ENCODE measurements around the gene RIPOR2.
"Not testable (repeated sequence)": the region's sequence is repeated elsewhere in the genome, so short reads cannot be mapped to it uniquely, and the experiment has no call there.

The RIPOR2 gene

DNA sequence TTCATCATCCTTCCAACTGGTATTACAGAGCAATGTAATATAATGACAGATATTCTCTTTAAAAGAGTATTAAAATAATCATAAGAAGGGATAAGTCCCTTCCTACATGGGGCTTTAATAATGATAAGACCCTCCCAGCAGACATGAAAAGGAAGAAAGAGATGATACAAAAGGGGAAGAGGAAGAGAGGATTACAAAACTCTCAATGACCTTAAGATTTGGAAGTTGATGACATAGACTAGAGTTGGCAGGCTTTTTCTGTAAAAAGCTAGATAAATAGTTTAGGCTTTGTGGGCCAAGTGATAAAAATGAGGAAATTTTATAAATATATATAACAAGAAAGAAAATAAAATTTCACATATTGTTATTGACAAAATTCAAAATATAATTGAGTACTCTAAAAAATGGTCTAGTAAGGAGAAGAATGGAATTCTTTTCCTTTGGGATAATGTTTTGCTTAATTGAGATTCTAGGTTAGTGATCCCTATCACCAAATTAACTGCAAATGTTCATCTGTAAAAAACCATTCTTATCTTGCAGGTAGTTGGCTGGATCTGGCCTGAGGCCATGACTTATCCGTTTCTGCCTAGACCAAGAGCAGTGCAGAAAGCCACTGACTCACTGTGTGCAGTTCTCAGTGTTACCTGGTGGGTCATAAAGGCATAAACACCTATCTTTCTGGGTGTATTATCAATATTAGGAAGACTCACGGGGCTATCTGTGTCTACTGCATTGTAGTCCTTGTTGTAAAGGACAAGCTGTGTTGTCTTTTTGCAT lies 11.0 kb downstream of the RIPOR2 start:
- no peak for DNase-seq

DNA sequence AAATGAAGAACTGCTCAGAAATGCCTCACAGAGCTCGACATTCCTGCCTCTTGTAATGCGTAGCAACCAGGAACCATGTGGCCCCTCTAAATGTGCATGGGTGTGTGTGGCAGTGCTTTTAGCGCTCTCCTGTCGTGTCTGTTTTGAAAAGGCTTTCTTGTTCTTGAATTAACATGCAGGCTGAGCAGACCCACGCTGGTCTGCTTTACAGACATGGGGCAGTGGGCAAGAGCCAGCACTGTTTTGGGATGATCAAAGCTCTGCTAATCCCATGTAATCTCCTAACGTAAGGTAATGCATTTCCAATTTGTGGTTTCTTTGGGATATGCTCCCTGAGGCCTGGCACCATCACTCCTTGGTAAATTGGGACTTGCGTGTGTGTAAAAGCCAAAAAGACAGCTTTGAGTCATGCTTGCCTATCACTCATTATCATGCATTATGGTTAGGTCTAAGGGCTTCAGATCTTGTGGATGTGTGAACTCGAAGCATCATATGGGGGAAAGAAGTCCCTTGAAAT lies 11.8 kb downstream of the RIPOR2 start:
- no peak for DNase-seq

DNA sequence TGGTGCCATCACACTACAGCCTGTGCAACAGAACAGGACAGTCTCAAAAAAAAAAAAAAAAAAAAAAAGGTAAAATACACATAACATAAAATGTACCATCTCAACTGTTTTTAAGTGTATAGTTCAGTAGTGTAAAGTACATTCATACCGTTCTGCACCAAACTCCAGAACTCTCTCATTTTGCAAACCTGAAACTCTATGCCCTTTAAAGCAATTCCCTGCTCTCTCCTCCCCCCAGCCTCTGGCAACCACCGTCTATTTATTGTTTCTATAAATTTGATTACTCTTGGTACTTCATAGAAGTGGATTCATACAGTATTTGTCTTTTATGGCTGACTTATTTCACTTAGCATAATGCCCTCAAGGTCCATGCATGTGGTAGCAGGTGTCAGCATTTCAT lies 12.9 kb downstream of the RIPOR2 start:
- no peak for DNase-seq

GRCh38 chr6:24922170-24922569 lies 13.6 kb downstream of the RIPOR2 start:
- no peak for DNase-seq

DNA sequence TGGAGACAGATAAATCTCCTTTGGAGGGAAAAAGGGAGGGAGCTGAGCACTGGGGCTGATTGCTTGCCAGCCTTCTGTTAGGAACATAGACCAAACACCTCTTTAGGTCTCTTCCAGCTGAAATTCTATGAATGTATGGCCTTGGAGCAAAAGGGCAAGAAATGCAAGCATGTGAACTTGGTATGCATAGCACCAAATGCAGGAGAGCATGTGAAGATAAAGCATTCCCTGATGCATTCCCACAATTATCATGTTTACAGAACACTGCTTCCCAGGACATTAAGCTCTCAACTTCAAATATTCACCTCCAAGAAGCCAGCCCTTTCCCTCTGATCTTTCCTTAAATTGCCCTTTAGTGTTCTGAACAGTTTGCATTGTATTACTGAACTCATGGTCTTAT lies 15.6 kb downstream of the RIPOR2 start:
- no peak for DNase-seq

DNA sequence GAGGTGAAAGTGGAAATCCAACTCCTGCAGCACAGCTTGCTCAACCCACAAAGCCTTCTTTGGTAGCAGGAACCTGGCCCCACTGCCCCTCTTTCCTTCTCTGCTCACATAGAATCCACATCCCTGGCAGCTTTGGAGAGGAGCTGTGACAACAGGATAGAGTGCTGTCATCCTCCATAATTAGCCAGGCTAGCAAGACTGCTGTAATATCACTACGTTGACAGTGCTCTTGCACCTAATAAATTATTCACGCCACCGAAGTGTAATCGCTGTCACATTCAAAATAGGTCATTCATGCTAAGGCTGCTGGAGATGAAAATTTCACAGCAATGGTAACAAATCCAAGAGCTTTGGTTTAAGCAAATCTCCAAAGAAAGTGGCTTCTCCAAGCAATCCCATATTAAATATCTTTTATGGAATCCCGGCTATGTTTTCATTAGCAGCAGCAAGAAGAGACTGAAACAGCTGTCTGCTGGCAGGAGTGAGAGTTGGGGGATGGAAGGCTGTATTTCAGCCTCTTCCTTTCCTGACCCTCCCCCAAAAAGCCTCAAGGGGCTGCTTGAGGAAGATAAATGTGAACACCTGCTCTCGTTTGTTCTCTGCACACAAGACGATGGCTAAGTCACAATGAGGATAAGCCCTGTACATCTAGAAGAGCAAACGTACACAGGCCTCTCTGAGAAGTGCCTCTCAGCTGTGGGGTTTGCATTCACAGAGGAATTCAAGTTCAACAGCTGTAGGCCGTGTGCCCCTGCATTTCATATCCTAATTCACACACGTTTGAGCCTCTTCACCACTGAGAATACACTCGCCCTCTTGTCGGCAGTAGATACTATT lies 16.5 kb downstream of the RIPOR2 start:
- peak; percentile 43 for DNase-seq

DNA sequence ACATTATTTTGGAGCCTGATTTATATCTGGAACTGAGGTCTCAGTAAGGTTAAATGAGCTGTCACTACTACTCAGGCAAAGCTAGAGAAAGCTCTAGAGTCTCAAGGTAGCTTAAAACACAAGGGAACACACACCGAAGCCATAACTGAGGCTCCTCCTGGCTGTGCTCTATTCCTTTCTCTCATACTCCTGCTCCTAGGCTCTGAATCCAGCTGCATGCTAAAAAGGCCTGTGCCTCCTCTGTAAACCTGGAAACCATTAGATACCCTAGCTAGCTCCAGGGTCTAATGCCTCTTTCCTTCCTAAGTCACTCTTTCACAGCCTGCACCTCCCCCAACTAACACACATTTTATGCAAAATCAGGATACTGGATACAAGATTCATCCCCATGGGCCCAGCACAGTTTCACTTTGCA lies 17.1 kb downstream of the RIPOR2 start:
- DNase-seq = no peak

GRCh38 chr6:24916496-24916895 lies 19.3 kb downstream of the RIPOR2 start:
- DNase-seq = no peak

DNA sequence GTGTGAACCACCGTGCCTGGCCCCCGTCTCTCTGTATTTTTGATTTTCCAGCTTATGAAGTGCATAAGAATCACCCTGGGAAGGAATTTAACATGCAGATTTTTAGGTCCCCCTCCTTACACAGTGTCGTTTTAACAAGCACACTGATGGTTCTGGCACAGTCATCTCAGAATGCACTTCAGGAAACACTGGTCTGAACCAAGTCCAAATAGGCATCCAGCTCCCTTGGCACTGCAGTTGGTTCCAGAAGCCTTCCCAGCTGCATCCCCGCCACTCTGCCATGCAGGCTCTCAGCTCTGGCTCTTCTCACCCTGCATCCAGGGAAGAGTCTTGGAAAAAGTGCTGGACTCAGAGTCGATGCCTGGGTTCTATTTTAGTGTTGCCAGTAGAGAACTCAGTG lies 20.1 kb downstream of the RIPOR2 start:
- no peak for DNase-seq

DNA sequence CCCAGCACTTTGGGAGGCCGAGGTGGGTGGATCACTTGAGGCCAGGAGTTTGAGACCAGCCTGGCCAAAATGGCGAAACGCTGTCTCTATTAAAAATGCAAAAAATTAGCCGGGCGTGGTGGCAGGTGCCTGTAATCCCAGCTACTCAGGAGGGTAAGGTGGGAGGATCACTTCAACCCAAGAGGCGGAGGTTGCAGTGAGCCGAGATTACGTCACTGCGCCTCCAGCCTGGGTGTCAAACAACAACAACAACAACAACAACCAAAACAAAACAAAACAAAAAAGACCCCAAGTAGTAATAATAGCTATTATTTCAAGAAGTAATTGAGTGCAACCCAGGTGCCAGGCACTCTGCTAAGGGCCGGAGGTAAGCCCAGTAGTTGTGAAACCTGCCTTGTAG lies 21.7 kb downstream of the RIPOR2 start:
- not testable (repeated sequence) for DNase-seq

- no peak for DNase-seq
These were observed 23.9 kb downstream of the RIPOR2 start for GRCh38 chr6:24911796-24912382.

DNA sequence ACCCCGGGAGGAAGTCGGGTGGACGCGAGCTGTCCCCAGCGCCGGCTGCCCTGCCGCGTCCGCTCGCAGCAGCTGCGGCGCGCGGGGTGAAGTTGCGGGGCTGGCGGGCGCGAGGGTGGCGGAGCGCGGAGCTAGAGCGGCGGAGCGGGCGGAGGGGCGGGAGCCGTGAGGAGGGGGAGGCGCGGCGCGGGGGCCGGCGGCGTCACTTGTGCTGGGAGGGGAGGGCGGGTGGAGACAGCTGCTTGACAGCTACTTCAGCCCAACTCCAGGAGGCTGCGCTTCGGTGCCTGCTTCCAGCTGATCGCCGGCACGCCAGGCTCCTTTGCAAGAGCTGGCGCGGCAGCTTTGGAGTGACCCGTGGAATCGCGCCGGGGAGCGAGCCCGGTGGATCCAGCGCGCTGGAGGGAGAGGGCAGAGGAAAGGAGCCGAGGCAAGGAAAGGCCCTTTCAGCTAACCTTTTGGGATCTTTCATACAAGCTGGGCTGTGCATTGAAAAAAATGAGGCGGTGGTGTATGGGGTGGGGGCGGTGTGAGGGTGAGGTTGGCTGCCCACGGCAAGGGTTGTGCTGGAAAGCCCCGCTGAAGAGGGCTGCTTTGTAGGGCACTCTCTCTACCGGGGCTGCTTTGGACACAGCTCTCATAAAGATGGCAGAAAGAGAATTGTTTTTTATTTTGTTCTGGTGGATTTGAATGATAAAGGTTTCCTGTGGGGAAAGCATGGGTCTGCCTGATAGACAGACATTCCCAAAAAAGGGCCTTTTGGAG lies 24.6 kb downstream of the RIPOR2 start:
- peak; percentile 54 for DNase-seq

GRCh38 chr6:24910331-24910960 lies 25.3 kb downstream of the RIPOR2 start:
- DNase-seq = peak; percentile 54

- no peak for DNase-seq
These were observed 26.2 kb downstream of the RIPOR2 start for GRCh38 chr6:24909241-24910216.

- DNase-seq = no peak
These were observed 27.1 kb downstream of the RIPOR2 start for GRCh38 chr6:24908650-24909035.

DNA sequence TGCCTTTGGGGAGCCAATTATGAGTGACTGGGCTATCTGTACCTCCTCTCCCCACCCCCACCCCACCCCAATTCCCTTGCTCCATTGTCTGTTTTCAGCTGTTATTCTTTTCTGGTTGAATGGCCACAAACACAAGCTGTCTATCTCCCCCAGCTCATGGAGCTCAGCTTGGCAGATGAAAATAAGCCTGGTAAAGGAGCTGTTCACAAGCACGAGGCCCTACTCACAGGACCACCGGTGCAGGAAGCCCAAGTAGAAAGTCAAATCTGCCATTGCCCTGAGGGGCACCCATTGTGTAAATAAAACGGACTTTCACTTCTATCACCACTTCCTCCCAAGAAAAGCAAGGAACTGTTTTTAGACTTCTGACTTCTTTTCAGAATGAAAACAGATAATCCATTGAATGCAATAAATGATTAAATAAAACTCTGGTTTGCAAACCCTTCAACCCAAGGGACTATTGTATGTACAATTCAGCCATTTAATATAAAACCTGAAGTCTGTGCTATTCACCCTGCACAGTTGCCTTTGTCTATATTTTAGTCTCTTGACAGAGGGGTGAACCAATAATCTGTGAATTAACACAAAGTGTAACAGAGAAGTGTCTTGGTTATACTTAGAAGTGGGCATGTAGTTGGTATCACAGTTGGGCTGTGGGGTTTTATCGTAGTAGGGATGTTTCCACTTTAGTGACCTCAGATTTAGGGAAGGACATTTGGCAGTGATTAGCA lies 27.7 kb downstream of the RIPOR2 start:
- no peak for DNase-seq

GRCh38 chr6:24906314-24906713 lies 29.4 kb downstream of the RIPOR2 start:
- no peak for DNase-seq

- DNase-seq = no peak
These were observed 30.3 kb downstream of the RIPOR2 start for GRCh38 chr6:24905483-24905882.

DNA sequence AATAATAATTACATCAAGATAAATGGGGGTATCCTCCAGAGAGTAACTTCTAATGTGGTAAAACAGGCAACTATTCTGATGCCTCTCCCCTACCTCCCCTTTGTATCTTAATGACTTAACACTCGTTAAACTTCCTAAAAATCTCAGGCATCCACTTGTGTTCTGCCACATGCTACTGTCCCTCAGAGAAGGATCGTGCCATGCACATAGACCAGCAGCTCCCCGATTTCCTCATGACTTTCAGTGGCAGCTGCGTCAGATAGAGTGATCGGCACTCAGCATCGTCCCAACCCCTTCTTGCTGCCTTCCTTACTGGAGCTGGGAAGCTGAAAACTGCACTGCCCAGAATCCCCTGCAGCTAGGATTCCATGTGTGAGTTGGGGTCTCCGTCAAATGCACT lies 32.1 kb downstream of the RIPOR2 start:
- DNase-seq = no peak

- DNase-seq = no peak
These were observed 33.0 kb downstream of the RIPOR2 start for GRCh38 chr6:24902782-24903181.

Data from NCI-H748 treated with DMSO at 0.1 percent for 48 hours (cell line).